Ishikawa (cell line): ENCODE measurements around the gene TNFRSF12A.

Source experiments
- CEBPB ChIP-seq: IDR thresholded peaks from 2 replicates; pipeline ENCODE4 v1.6.1; 2012
- CREB1 ChIP-seq: IDR thresholded peaks from 2 replicates; pipeline ENCODE4 v1.6.1; 2012; ENCODE audit warnings: low read depth
- EP300 ChIP-seq: IDR thresholded peaks from 2 replicates; pipeline ENCODE4 v1.6.1; 2012; ENCODE audit warnings: borderline replicate concordance
- FOXM1 ChIP-seq: IDR thresholded peaks from 2 replicates; pipeline ENCODE4 v1.6.1; 2012; ENCODE audit warnings: low read depth, borderline replicate concordance
- NFIC ChIP-seq: IDR thresholded peaks from 2 replicates; pipeline ENCODE4 v1.6.1; 2012
- RAD21 ChIP-seq: IDR thresholded peaks from 2 replicates; pipeline ENCODE4 v1.6.1; 2012; ENCODE audit warnings: low read depth
- TAF1 ChIP-seq: IDR thresholded peaks from 2 replicates; pipeline ENCODE4 v1.6.1; 2012; ENCODE audit warnings: low read depth, mild to moderate bottlenecking
- TCF12 ChIP-seq: IDR thresholded peaks from 2 replicates; pipeline ENCODE4 v1.6.1; 2012; ENCODE audit warnings: low read depth
- TEAD4 ChIP-seq: IDR thresholded peaks from 2 replicates; pipeline ENCODE4 v1.6.1; 2012
- YY1 ChIP-seq: IDR thresholded peaks from 2 replicates; pipeline ENCODE4 v1.6.1; 2012; ENCODE audit warnings: low read depth
- ZBTB7A ChIP-seq: IDR thresholded peaks from 2 replicates; pipeline ENCODE4 v1.6.1; 2012; ENCODE audit warnings: low read depth
- TF ChIP-seq, protein P1 (sequence below): IDR thresholded peaks from 2 replicates; pipeline ENCODE4 v1.6.1; 2012
- TF ChIP-seq, protein P2 (sequence below): IDR thresholded peaks from 2 replicates; pipeline ENCODE4 v1.6.1; 2012
- TF ChIP-seq, protein P3 (sequence below): IDR thresholded peaks from 2 replicates; pipeline ENCODE4 v1.6.1; 2012; ENCODE audit warnings: low read depth, mild to moderate bottlenecking

DNA sequence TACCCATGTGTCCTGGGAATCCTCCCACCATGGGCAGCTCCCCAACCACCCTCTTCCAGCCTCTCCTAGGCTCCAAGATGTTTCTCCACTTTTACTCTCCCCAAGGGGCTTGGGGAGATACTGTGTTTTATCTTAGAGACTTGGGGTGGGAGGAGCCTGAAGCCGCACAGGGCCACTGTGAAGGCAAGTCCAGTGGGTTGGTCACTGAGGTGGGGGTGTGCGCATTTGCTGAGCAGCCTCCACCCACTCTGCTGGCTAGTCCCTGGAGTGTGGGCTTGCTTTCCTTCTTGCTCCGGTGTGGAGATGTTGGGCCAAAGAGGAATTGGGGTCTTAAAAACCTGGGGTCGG, 11.5 kb upstream of the TNFRSF12A start:
- TF ChIP-seq, protein P1, sequence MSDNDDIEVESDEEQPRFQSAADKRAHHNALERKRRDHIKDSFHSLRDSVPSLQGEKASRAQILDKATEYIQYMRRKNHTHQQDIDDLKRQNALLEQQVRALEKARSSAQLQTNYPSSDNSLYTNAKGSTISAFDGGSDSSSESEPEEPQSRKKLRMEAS, result no peak
- TF ChIP-seq EP300 (no peak), RAD21 (no peak), CEBPB (no peak), TEAD4 (no peak), YY1 (no peak), TAF1 (no peak), ZBTB7A (no peak), NFIC (no peak), TCF12 (no peak), CREB1 (no peak), FOXM1 (no peak)
- TF ChIP-seq, protein P2, sequence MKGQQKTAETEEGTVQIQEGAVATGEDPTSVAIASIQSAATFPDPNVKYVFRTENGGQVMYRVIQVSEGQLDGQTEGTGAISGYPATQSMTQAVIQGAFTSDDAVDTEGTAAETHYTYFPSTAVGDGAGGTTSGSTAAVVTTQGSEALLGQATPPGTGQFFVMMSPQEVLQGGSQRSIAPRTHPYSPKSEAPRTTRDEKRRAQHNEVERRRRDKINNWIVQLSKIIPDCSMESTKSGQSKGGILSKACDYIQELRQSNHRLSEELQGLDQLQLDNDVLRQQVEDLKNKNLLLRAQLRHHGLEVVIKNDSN, result no peak
- TF ChIP-seq, protein P3, sequence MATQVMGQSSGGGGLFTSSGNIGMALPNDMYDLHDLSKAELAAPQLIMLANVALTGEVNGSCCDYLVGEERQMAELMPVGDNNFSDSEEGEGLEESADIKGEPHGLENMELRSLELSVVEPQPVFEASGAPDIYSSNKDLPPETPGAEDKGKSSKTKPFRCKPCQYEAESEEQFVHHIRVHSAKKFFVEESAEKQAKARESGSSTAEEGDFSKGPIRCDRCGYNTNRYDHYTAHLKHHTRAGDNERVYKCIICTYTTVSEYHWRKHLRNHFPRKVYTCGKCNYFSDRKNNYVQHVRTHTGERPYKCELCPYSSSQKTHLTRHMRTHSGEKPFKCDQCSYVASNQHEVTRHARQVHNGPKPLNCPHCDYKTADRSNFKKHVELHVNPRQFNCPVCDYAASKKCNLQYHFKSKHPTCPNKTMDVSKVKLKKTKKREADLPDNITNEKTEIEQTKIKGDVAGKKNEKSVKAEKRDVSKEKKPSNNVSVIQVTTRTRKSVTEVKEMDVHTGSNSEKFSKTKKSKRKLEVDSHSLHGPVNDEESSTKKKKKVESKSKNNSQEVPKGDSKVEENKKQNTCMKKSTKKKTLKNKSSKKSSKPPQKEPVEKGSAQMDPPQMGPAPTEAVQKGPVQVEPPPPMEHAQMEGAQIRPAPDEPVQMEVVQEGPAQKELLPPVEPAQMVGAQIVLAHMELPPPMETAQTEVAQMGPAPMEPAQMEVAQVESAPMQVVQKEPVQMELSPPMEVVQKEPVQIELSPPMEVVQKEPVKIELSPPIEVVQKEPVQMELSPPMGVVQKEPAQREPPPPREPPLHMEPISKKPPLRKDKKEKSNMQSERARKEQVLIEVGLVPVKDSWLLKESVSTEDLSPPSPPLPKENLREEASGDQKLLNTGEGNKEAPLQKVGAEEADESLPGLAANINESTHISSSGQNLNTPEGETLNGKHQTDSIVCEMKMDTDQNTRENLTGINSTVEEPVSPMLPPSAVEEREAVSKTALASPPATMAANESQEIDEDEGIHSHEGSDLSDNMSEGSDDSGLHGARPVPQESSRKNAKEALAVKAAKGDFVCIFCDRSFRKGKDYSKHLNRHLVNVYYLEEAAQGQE, result no peak
